SHP77 (cell line): Measurements from ENCODE around the gene C12orf57.

Source experiments
- DNase-seq, 2 experiments: peaks; one replicate each; lab custom pipeline; 2025; lab: John Stamatoyannopoulos, UW

C12orf57 gene

GRCh38 chr12:6953442-6954315, 9.9 kb downstream of the C12orf57 start:
- DNase-seq, result no peak

DNA sequence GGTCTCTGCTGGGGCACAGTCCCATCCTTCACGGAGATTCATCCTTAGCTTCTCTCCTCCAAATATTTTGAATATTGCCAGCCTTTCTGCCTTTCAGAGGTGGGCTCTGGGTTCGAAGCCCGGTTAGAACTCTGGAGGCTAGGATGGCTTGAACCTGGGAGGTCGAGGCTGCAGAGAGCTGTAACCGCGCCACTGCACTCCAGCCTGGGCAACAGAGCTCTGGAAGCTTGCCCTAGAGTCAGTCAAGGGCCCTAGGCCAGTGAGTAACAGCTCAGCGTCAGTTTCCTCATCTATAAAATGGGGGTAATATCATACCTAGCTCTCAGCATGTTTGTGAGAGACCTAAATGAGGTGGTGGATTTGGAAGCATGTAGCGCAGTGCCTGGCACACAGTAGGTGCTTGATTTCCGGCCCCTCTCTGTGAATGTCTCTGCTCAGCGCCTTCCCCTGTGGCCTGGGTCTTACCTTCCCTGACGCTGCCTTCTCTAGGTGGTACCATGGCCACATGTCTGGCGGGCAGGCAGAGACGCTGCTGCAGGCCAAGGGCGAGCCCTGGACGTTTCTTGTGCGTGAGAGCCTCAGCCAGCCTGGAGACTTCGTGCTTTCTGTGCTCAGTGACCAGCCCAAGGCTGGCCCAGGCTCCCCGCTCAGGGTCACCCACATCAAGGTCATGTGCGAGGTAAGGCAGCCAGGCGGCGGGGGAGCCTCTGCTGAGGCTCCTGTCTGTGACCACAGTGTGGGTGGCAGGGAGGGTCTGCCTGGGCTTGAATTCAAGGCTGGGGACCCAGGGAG, 10.7 kb downstream of the C12orf57 start:
- no peak for DNase-seq

DNA sequence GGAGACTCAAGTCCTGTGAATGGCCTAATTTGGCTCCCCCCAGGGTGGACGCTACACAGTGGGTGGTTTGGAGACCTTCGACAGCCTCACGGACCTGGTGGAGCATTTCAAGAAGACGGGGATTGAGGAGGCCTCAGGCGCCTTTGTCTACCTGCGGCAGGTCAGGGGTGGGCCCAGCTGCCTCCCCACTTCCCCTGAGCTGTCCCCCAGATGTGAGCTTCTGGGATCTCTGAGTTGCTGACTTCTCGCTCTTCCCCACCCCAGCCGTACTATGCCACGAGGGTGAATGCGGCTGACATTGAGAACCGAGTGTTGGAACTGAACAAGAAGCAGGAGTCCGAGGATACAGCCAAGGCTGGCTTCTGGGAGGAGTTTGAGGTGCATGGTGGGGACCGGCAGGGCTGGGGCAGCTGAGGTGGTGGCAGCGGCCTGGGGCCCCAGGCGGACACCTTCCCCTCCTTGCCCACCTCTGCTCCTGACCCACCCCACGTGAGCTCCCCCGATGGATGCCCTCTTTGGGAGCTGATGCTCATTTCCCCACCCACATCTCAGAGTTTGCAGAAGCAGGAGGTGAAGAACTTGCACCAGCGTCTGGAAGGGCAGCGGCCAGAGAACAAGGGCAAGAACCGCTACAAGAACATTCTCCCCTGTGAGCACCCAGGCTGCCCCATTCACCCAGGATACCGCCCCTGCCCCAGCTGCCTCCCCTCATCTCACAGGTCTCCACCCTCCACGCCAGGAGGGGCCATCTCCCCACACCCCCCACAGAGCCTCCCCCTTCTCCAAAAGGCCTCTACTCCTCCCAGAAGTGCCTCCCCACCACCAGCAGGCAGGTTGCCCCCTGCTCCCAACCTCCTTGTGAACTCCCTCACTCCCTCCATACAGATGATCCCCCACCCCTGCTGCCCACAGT, 11.5 kb downstream of the C12orf57 start:
- DNase-seq, result no peak

DNA sequence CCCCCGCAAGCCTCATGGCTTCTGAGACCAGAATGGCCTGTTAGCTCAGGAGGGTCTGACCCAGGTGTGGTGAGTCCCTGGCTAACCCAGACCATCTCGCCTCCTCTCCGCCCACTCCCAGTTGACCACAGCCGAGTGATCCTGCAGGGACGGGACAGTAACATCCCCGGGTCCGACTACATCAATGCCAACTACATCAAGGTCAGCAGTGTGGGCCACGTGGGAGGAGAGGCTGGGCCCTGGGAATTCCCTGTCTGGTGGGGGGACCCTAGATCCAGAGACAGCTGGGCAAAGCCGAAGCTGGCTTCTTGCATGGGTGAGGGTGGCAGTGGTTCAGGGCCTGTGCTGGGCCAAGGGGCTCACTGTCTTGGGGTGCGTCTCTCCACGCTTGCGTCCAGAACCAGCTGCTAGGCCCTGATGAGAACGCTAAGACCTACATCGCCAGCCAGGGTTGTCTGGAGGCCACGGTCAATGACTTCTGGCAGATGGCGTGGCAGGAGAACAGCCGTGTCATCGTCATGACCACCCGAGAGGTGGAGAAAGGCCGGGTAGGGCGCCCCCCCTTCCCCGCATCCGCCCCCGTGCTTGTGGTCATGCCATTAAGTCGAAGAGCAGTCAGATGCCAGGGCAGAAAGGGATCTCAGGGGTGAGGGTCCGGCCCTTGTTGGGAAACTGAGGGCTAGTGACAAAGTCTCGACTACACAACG, 12.4 kb downstream of the C12orf57 start:
- DNase-seq, result no peak

DNA sequence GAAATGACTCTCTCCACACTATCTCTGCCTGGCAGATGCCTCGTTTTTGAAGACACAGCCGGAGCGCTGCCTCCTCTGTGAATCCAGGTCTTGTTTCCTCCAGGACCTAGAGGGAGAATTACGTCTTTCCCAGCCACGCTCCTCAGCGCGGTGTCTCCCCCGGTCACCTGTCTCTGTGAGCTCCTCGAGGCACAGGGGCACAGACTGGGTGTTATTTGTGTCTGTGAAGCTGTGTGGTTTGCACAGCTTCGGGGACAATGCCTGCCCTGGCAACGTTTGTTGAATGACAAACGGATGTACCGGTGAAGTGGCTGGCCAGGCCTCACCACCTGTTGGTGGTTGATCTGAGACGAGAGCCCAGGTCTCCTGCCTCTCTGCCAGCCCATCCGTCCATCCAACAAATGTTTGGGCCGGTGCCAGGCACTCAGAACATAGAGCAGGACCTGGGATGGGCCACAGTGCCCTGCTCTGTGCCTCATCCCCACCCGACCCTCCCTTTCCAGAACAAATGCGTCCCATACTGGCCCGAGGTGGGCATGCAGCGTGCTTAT, 13.4 kb downstream of the C12orf57 start:
- no peak for DNase-seq

- no peak for DNase-seq
Observed at GRCh38 chr12:6957741-6958608, 14.2 kb downstream of the C12orf57 start.

- no peak for DNase-seq
Observed at GRCh38 chr12:6958609-6959057, 14.8 kb downstream of the C12orf57 start.

- no peak for DNase-seq
Observed at GRCh38 chr12:6959058-6959804, 15.4 kb downstream of the C12orf57 start.

- no peak for DNase-seq
Observed at GRCh38 chr12:6959805-6960592, 16.2 kb downstream of the C12orf57 start.

DNA sequence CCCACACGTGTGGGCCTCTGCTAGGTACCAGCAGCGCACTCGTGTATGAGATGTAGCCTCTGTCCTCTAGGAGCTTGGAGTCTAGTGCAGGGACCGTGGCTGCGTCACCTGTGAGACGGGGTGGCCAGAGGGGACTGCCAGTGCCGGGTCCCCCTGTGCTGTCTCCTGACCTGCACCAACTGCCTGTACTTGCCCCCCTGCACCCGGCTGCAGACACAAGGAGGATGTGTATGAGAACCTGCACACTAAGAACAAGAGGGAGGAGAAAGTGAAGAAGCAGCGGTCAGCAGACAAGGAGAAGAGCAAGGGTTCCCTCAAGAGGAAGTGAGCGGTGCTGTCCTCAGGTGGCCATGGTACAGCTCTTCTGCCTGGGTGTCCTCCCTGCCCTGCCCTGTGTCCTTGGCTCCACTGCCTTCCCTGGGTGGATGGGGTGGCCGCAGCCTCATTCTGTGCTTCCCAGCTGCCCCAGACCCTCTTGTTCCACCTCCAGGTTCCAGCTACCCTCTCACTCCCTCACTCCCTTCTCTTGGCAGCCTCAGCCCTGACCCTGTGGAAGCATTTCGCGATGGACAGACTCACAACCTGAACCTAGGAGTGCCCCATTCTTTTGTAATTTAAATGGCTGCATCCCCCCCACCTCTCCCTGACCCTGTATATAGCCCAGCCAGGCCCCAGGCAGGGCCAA, 16.9 kb downstream of the C12orf57 start:
- DNase-seq, result no peak

DNA sequence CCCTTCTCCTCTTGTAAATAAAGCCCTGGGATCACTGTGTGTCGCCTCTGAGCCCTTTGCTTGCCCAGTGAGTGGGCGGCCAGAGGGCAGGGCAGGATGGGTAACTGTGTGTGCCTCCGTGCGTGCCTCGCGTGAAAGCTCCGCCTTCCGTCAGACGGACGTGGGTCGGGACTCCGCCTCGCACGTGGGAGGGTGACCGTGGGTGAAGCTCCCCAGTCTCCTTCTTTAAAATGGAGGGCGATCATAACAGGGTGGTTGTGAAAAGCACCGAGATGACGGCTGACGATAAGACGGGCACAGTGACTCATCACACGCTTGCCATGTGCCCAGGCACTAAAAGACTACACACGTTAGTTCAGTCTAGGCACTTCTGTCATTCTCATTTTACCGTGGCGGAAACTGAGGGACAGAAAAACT, 17.5 kb downstream of the C12orf57 start:
- no peak for DNase-seq

- DNase-seq, result peak; percentile 56 to 76
Observed at GRCh38 chr12:6961695-6962284, 18.0 kb downstream of the C12orf57 start.

DNA sequence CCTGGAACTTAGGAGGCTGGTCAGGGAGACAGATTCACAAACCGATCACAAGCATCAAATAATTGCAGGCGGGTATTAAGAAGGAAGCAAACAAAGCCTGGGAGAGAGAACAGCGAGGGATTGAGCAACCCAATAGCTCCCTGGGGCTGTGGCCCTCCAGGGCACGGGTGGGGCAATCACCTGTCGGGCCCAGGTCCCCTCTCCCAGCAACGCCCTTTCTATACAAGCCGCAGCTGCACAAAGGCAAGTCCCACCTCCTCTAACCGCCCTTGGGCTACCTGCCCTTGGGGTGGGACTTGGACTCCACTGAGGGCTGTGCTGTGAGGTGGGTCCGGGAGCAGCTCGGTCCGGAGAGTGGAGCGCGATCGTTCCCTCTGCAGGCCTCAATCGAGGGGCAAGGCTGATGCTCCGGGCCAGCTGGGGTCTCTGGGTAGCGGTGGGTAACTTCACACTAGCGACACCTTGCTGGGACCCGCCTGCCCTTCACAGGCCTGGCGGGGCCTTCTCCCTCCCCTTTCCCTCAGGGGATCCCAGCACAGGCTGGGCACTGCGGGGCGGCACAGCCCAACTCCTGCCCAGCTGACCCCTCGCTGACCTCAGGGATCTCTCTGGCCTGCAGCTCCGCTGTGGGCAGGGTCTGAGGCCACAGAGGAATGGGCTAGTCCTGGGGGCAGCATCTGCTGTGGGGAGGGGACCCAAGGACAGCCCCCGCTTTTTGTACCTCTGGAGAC, 18.6 kb downstream of the C12orf57 start:
- no peak for DNase-seq

DNA sequence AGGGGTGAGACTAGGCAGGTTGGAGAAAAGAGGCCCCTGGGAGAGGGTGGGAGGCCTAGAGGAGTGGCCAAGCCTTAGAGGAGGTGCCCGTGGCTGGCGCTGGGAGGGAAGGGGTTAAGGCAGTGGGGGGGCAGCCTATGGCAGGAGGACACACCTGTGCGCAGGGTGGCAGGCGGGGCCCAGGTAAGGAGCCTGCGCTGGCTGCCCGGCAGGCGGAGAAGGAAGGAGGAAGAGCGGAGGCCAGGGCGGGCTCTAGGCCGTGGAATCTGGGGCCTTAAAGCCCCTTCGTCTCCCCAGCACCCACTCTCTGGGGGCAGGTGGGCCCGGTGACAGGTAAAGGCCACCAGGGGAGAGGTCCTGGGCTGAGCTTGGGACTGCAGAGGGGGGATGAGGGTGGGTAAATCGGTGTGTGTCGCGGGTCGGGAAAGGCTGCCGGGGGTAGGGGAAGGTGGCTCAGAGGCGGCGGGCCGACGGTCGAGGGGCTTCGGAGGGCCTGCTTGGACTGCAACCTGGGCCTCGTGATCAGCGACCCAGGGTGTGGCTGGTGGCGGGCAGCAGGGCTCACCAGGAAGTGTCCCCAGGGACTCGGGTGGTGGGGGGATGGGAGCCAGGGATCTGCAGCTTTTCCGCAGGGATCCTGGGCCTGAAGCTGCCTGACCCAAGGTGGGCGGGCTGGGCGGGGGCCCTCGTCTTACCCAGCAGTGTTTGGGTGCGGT, 19.4 kb downstream of the C12orf57 start:
- no peak for DNase-seq

- DNase-seq, result no peak
Observed at GRCh38 chr12:6963791-6964413, 20.1 kb downstream of the C12orf57 start.

GRCh38 chr12:6964605-6965025, 20.8 kb downstream of the C12orf57 start:
- DNase-seq, result no peak
